HG03097 (cell line): Measurements from ENCODE around the gene MAP1B.

ENCODE experiments used
- ATAC-seq: cut with Tn5 transposase; IDR thresholded peaks from one replicate; pipeline ENCODE4 v1.9.1; 2021; ENCODE audit not compliant: unreplicated experiment, low FRiP score

Gene MAP1B

GRCh38 chr5:72129725-72130124 is 22.4 kb downstream of the MAP1B start:
- ATAC-seq, result no peak

- ATAC-seq, result no peak
These were observed 23.1 kb downstream of the MAP1B start for GRCh38 chr5:72130351-72130761.

GRCh38 chr5:72133212-72133990 is 26.1 kb downstream of the MAP1B start:
- no peak for ATAC-seq

- ATAC-seq, result no peak
These were observed 27.1 kb downstream of the MAP1B start for GRCh38 chr5:72134226-72134899.

GRCh38 chr5:72137826-72138409 is 30.6 kb downstream of the MAP1B start:
- no peak for ATAC-seq

GRCh38 chr5:72138943-72139521 is 31.8 kb downstream of the MAP1B start:
- peak; percentile 61 for ATAC-seq

- no peak for ATAC-seq
These were observed 33.4 kb downstream of the MAP1B start for GRCh38 chr5:72140711-72141110.

- no peak for ATAC-seq
These were observed 34.4 kb downstream of the MAP1B start for GRCh38 chr5:72141440-72142355.

- no peak for ATAC-seq
These were observed 37.5 kb downstream of the MAP1B start for GRCh38 chr5:72144762-72145161.

GRCh38 chr5:72145348-72145747 is 38.1 kb downstream of the MAP1B start:
- no peak for ATAC-seq

- no peak for ATAC-seq
These were observed 38.8 kb downstream of the MAP1B start for GRCh38 chr5:72146056-72146455.

GRCh38 chr5:72147569-72147968 is 40.3 kb downstream of the MAP1B start:
- no peak for ATAC-seq

GRCh38 chr5:72149742-72150141 is 42.5 kb downstream of the MAP1B start:
- ATAC-seq, result no peak

- ATAC-seq, result no peak
These were observed 43.9 kb downstream of the MAP1B start for GRCh38 chr5:72151169-72151568.

GRCh38 chr5:72151646-72152045 is 44.4 kb downstream of the MAP1B start:
- ATAC-seq, result no peak

- no peak for ATAC-seq
These were observed 45.3 kb downstream of the MAP1B start for GRCh38 chr5:72152545-72152944.

- ATAC-seq, result no peak
These were observed 46.3 kb downstream of the MAP1B start for GRCh38 chr5:72153551-72153950.

GRCh38 chr5:72154076-72154756 is 46.9 kb downstream of the MAP1B start:
- ATAC-seq, result no peak

- ATAC-seq, result no peak
These were observed 49.8 kb downstream of the MAP1B start for GRCh38 chr5:72156946-72157624.
